Natural killer cell (primary cell): Measurements from ENCODE around the gene SGCG. TPM values are rescaled to one million over a fixed set of nuclear protein-coding genes. Genes with fewer than 3 reads are reported as not detected.

Source experiments
- ATAC-seq, 3 donors: fragments of 150-1000 bp in 2 of 3; fragments of 200-7000 bp in 1 of 3; cut with Tn5 transposase; 1 replicate in 1 of 3; 2 replicates in 2 of 3; pipeline ENCODE4 v1.10.0; 2021; ENCODE audit warnings: mild to moderate bottlenecking in 2 of 3, moderate library complexity in 2 of 3
- DNase-seq, 2 donors: peaks; one replicate each; pipeline versions ENCODE4 v3.0.0 to v3.0.0-alpha.2; 2013 to 2021; ENCODE audit warnings: mixed read lengths in 1 of 2
- H3K27ac ChIP-seq: one replicate; pipeline ENCODE4 v1.5.1; 2013; ENCODE audit warnings: mild to moderate bottlenecking, low read length
- H3K27me3 ChIP-seq: one replicate; pipeline ENCODE4 v1.6.1; 2013; ENCODE audit warnings: low read length; ENCODE audit not compliant: control insufficient read depth, insufficient read depth
- H3K36me3 ChIP-seq: one replicate; pipeline ENCODE4 v1.6.1; 2013; ENCODE audit warnings: low read length; ENCODE audit not compliant: control insufficient read depth, insufficient read depth
- H3K4me1 ChIP-seq: one replicate; pipeline ENCODE4 v1.6.1; 2013; ENCODE audit warnings: low read length; ENCODE audit not compliant: control insufficient read depth, insufficient read depth
- H3K4me3 ChIP-seq: one replicate; pipeline ENCODE4 v1.5.1; 2013; ENCODE audit warnings: low read length
- H3K9me3 ChIP-seq: one replicate; pipeline ENCODE4 v1.6.1; 2013; ENCODE audit warnings: low read length; ENCODE audit not compliant: control insufficient read depth, insufficient read depth
- H3K27ac Mint-ChIP-seq, 2 donors: one replicate each; pipeline ENCODE4 v1.8.0; 2022; ENCODE audit warnings: mild to moderate bottlenecking in 2 of 2, mixed read lengths in 2 of 2, moderate library complexity in 1 of 2
- H3K27me3 Mint-ChIP-seq, 2 donors: one replicate each; pipeline ENCODE4 v1.8.0; 2022; ENCODE audit warnings: low read depth in 2 of 2, mixed read lengths in 2 of 2
- H3K36me3 Mint-ChIP-seq: one replicate; pipeline ENCODE4 v1.8.0; 2022; ENCODE audit warnings: mixed read lengths
- H3K4me1 Mint-ChIP-seq, 2 donors: one replicate each; pipeline ENCODE4 v1.8.0; 2022; ENCODE audit warnings: mixed read lengths in 2 of 2
- H3K4me3 Mint-ChIP-seq: one replicate; pipeline ENCODE4 v1.8.0; 2022; ENCODE audit warnings: mild to moderate bottlenecking, moderate library complexity, mixed read lengths
- H3K9me3 Mint-ChIP-seq, 2 donors: one replicate each; pipeline ENCODE4 v1.8.0; 2022; ENCODE audit warnings: mixed read lengths in 2 of 2
- CTCF ChIP-seq: fragments of 200-600 bp; IDR thresholded peaks from one replicate; pipeline ENCODE4 v1.8.0; 2022; ENCODE audit warnings: antibody characterized with exemption
- WGBS: methylation state at CpG from one replicate; pipeline ENCODE4 v1.1.7; 2013; ENCODE audit warnings: missing lambda C conversion rate; ENCODE audit not compliant: insufficient coverage; 5-methylcytosine and 5-hydroxymethylcytosine counted together
- intact Hi-C: fragments of 100-400 bp; cut with micrococcal nuclease; formaldehyde crosslinking; loops from one replicate; pipeline ENCODE4 v1.14.2; 2022
- total RNA-seq, 4 donors: library from RNA; stranded (reverse); fragments of 120-200 nt in 1 of 4; gene quantifications; one replicate each; pipeline versions ENCODE4 v1.2.3 to v1.2.4, GENCODE V29; 2013 to 2022

The SGCG gene
- total RNA-seq, 3 donors from 2014 or later (not counting 1 experiment from before 2014, with no cell fraction given): not detected

- ATAC-seq (no peak), DNase-seq (no peak)
- WGBS: 82% methylated on average over 4 of the region's 4 CpGs
Measured at GRCh38 chr13:23267571-23267970, 86.8 kb downstream of the SGCG start.

DNA sequence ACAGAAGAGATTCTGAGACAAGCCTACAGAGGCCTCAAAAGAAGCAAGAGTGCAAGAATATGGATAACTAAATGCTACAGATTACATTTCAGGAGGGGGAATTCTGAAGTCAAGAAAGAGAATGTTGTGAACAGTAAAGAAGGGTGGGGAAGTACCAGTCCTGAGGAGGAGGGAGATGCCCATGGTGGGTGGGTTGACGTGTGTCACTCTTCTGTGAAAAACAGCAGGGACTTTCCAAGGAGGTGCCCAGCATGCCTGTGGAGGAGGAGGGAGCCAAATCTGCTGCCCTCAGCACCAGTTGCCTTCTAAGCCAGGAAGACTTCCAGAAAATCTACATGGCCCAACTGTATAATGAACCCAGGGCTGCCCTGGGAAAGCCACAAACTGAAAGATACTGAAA is 87.7 kb downstream of the SGCG start:
- H3K36me3 ChIP-seq: no peaks in the 10 kb centered on the region
- Mint-ChIP-seq H3K4me3 (no peak overlapping the region), H3K27me3 (peaks cover 0 to 2% of the 10 kb centered on the region in 2 donors), H3K27ac (no peak overlapping the region), H3K4me1 (no peaks in the 10 kb centered on the region), H3K36me3 (no peaks in the 10 kb centered on the region), H3K9me3 (no peaks in the 10 kb centered on the region)
- intact Hi-C loops: no loop called here
- H3K27ac ChIP-seq: no peak overlapping the region
- H3K9me3 ChIP-seq: no peaks in the 10 kb centered on the region
- no peaks in the 10 kb centered on the region for H3K4me1 ChIP-seq
- H3K4me3 ChIP-seq: no peak overlapping the region
- 58% methylated on average over 1 of the region's 1 CpG for WGBS
- DNase-seq (peak in 1 of 2 donors; percentile 6), ATAC-seq (peak in 1 of 3 donors; percentile 24)
- TF ChIP-seq CTCF: no peak
- no peaks in the 10 kb centered on the region for H3K27me3 ChIP-seq

More at GRCh38 chr13:23267571-23267970, 86.8 kb downstream of the SGCG start:
- no peak overlapping the region for H3K4me3 Mint-ChIP-seq
- no peak for TF ChIP-seq CTCF
- intact Hi-C loops: no loop called here
- H3K36me3 Mint-ChIP-seq: no peaks in the 10 kb centered on the region
- H3K9me3 Mint-ChIP-seq: no peaks in the 10 kb centered on the region
- Histone ChIP-seq H3K27ac (no peak overlapping the region), H3K4me3 (no peak overlapping the region), H3K9me3 (no peaks in the 10 kb centered on the region), H3K4me1 (no peaks in the 10 kb centered on the region), H3K36me3 (no peaks in the 10 kb centered on the region), H3K27me3 (no peaks in the 10 kb centered on the region)
- peaks cover 0 to 2% of the 10 kb centered on the region in 2 donors for H3K27me3 Mint-ChIP-seq
- no peaks in the 10 kb centered on the region for H3K4me1 Mint-ChIP-seq
- H3K27ac Mint-ChIP-seq: no peak overlapping the region

GRCh38 chr13:23271331-23271730 is 90.6 kb downstream of the SGCG start:
- Mint-ChIP-seq H3K4me3 (no peak overlapping the region), H3K4me1 (no peaks in the 10 kb centered on the region), H3K9me3 (no peaks in the 10 kb centered on the region), H3K27me3 (peaks cover 0 to 2% of the 10 kb centered on the region in 2 donors), H3K36me3 (no peaks in the 10 kb centered on the region), H3K27ac (no peak overlapping the region)
- ATAC-seq (no peak), DNase-seq (no peak)
- intact Hi-C loops: no loop called here
- H3K4me3 ChIP-seq: no peak overlapping the region
- no peaks in the 10 kb centered on the region for H3K9me3 ChIP-seq
- H3K4me1 ChIP-seq: no peaks in the 10 kb centered on the region
- 93% methylated on average over 3 of the region's 3 CpGs for WGBS
- H3K36me3 ChIP-seq: no peaks in the 10 kb centered on the region
- no peaks in the 10 kb centered on the region for H3K27me3 ChIP-seq
- no peak for TF ChIP-seq CTCF
- H3K27ac ChIP-seq: no peak overlapping the region

DNA sequence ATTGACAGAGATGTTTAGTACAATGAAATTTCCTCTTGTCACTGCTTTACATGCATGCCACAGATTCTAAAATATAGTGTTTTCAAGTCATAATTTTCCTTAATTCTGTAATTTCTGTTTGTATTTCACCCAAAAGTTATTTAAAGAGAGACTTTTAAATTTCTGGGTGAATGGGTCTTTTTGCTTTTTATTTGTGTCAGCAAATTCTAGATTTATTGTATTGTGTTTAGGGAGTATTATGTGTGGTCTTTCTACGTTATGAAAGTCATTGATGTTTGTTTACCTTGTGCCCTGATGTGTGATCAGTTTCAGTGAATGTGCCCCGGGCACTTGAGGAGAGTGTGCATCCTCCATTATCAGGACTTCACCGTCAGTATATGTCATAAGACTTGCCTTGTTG is 92.7 kb downstream of the SGCG start:
- Mint-ChIP-seq H3K4me1 (no peaks in the 10 kb centered on the region), H3K9me3 (no peaks in the 10 kb centered on the region), H3K27ac (no peak overlapping the region), H3K36me3 (no peaks in the 10 kb centered on the region), H3K27me3 (no peaks in the 10 kb centered on the region), H3K4me3 (no peak overlapping the region)
- Histone ChIP-seq H3K27ac (no peak overlapping the region), H3K4me1 (no peaks in the 10 kb centered on the region), H3K9me3 (no peaks in the 10 kb centered on the region), H3K27me3 (no peaks in the 10 kb centered on the region), H3K36me3 (no peaks in the 10 kb centered on the region), H3K4me3 (no peak overlapping the region)
- WGBS: 84% methylated on average over 3 of the region's 3 CpGs
- intact Hi-C loops: no loop called here
- ATAC-seq (no peak), DNase-seq (no peak)
- TF ChIP-seq CTCF: no peak
